ENCODE data around the gene PRRG3.
A peak's percentile ranks its signal among the peaks of the same experiment; 100 is the strongest.

Gene PRRG3

DNA sequence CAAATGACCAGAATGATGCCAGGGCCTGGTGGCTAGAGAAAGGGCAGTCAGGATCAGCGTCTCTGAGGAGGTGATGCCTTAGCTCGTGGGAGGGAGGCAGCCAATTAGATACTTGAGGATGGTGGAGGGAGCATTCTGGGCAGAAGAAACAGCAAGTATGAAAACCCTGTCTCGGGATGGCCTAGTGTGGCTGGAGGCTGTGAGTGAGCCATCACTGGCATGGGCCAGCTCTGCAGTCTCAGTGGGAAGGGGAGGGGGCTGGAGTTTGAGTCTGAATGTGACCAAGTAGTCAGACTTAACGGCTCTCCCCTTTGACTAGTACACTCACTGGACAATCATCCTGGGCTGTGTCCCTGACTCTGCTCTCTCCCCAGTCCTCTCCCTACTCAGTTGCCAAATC is 46.3 kb downstream of the PRRG3 start:
- H3K4me1 ChIP-seq (ENCODE audit: control insufficient read depth in 1 of 2, insufficient read depth in 2 of 2, low read length in 2 of 2), result no peaks in the 10 kb centered on the region
- H3K4ac ChIP-seq (ENCODE audit: low read depth, low read length), result no peak overlapping the region
- WGBS (ENCODE audit: extremely low coverage, insufficient coverage, insufficient read length), result no CpG with 5 or more reads among the region's 4 CpGs
- H2AFZ ChIP-seq (ENCODE audit: insufficient read depth, low read length, poor library complexity), result no peak overlapping the region
- H4K8ac ChIP-seq (ENCODE audit: low read depth, low read length), result no peak overlapping the region
- H3K23ac ChIP-seq (ENCODE audit: low read length), result no peak overlapping the region
- H2BK5ac ChIP-seq (ENCODE audit: low read depth, low read length, poor library complexity), result no peak overlapping the region
- no peak overlapping the region for H4K91ac ChIP-seq (ENCODE audit: low read depth, low read length)
- H2AK5ac ChIP-seq (ENCODE audit: low read length), result no peak overlapping the region
- peaks cover 2% of the 10 kb centered on the region for H3K9me3 ChIP-seq (ENCODE audit: insufficient read depth, low read depth, low read length)
- H3K79me1 ChIP-seq (ENCODE audit: low read length), result no peaks in the 10 kb centered on the region
- no peak overlapping the region for H2BK120ac ChIP-seq (ENCODE audit: insufficient read depth, low read length, poor library complexity)
- H2BK12ac ChIP-seq (ENCODE audit: low read length), result no peak overlapping the region
- no peak overlapping the region for H3K27ac ChIP-seq (ENCODE audit: low read depth, low read length)
- H3K4me3 ChIP-seq (ENCODE audit: low read depth, low read length), result no peak overlapping the region
- no peaks in the 10 kb centered on the region for H3K36me3 ChIP-seq (ENCODE audit: control insufficient read depth in 1 of 2, insufficient read depth in 2 of 2, low read length in 2 of 2)
- H3K4me2 ChIP-seq (ENCODE audit: low read length), result no peak overlapping the region
- H3K27me3 ChIP-seq (ENCODE audit: insufficient read depth, low read length), result no peaks in the 10 kb centered on the region
- no peak overlapping the region for H3K9ac ChIP-seq (ENCODE audit: low read length)
- no peaks in the 10 kb centered on the region for H3K79me2 ChIP-seq (ENCODE audit: control insufficient read depth, insufficient read depth, low read length, poor library complexity)
- no peak overlapping the region for H4K12ac ChIP-seq (ENCODE audit: low read depth, low read length)
- no peak overlapping the region for H3K14ac ChIP-seq (ENCODE audit: low read length)
- no peak for DNase-seq
- H3K18ac ChIP-seq (ENCODE audit: low read length), result no peak overlapping the region

DNA sequence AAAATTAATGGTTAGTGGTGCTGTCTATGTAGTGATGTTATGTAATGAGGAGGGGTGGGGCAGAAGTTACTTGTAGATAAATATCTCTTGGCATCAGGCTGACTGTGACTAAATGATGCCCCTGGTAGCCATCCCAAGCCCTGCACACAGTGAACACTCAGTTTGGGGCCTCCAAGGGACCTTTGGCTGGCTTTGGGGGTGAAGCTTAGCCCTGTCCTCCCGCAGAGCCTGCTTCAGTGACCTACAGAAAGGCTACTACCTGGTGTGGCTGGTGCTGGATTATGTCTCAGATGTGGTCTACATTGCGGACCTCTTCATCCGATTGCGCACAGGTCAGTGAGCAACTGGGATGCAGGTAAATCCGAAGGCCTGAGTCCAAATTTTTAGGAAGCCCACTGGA is 47.1 kb downstream of the PRRG3 start:
- Histone ChIP-seq H4K12ac (ENCODE audit: low read depth, low read length) (no peak overlapping the region), H4K91ac (ENCODE audit: low read depth, low read length) (no peak overlapping the region), H2BK5ac (ENCODE audit: low read depth, low read length, poor library complexity) (no peak overlapping the region), H3K4ac (ENCODE audit: low read depth, low read length) (no peak overlapping the region), H2AK5ac (ENCODE audit: low read length) (no peak overlapping the region), H2BK120ac (ENCODE audit: insufficient read depth, low read length, poor library complexity) (no peak overlapping the region), H3K23ac (ENCODE audit: low read length) (no peak overlapping the region), H3K9me3 (ENCODE audit: insufficient read depth, low read depth, low read length) (peaks cover 2% of the 10 kb centered on the region), H3K27me3 (ENCODE audit: insufficient read depth, low read length) (no peaks in the 10 kb centered on the region), H3K4me1 (ENCODE audit: control insufficient read depth in 1 of 2, insufficient read depth in 2 of 2, low read length in 2 of 2) (no peaks in the 10 kb centered on the region), H2BK12ac (ENCODE audit: low read length) (no peak overlapping the region), H3K4me2 (ENCODE audit: low read length) (no peak overlapping the region), H3K79me1 (ENCODE audit: low read length) (no peaks in the 10 kb centered on the region), H3K9ac (ENCODE audit: low read length) (no peak overlapping the region), H3K79me2 (ENCODE audit: control insufficient read depth, insufficient read depth, low read length, poor library complexity) (no peaks in the 10 kb centered on the region), H3K14ac (ENCODE audit: low read length) (no peak overlapping the region), H3K4me3 (ENCODE audit: low read depth, low read length) (no peak overlapping the region), H3K18ac (ENCODE audit: low read length) (no peak overlapping the region), H4K8ac (ENCODE audit: low read depth, low read length) (no peak overlapping the region), H3K36me3 (ENCODE audit: control insufficient read depth in 1 of 2, insufficient read depth in 2 of 2, low read length in 2 of 2) (no peaks in the 10 kb centered on the region), H3K27ac (ENCODE audit: low read depth, low read length) (no peak overlapping the region), H2AFZ (ENCODE audit: insufficient read depth, low read length, poor library complexity) (no peak overlapping the region)
- no CpG with 5 or more reads among the region's 5 CpGs for WGBS (ENCODE audit: extremely low coverage, insufficient coverage, insufficient read length)
- no peak for DNase-seq

DNA sequence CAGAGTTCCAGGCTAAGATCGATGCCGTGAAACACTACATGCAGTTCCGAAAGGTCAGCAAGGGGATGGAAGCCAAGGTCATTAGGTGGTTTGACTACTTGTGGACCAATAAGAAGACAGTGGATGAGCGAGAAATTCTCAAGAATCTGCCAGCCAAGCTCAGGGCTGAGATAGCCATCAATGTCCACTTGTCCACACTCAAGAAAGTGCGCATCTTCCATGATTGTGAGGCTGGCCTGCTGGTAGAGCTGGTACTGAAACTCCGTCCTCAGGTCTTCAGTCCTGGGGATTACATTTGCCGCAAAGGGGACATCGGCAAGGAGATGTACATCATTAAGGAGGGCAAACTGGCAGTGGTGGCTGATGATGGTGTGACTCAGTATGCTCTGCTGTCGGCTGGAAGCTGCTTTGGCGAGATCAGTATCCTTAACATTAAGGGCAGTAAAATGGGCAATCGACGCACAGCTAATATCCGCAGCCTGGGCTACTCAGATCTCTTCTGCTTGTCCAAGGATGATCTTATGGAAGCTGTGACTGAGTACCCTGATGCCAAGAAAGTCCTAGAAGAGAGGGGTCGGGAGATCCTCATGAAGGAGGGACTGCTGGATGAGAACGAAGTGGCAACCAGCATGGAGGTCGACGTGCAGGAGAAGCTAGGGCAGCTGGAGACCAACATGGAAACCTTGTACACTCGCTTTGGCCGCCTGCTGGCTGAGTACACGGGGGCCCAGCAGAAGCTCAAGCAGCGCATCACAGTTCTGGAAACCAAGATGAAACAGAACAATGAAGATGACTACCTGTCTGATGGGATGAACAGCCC is 48.6 kb downstream of the PRRG3 start:
- no CpG with 5 or more reads among the region's 21 CpGs for WGBS (ENCODE audit: extremely low coverage, insufficient coverage, insufficient read length)
- Histone ChIP-seq H2BK120ac (ENCODE audit: insufficient read depth, low read length, poor library complexity) (no peak overlapping the region), H2BK12ac (ENCODE audit: low read length) (no peak overlapping the region), H3K27ac (ENCODE audit: low read depth, low read length) (no peak overlapping the region), H3K4me2 (ENCODE audit: low read length) (no peak overlapping the region), H2BK5ac (ENCODE audit: low read depth, low read length, poor library complexity) (no peak overlapping the region), H3K9me3 (ENCODE audit: insufficient read depth, low read depth, low read length) (peaks cover 2% of the 10 kb centered on the region), H3K23ac (ENCODE audit: low read length) (no peak overlapping the region), H4K12ac (ENCODE audit: low read depth, low read length) (no peak overlapping the region), H3K14ac (ENCODE audit: low read length) (no peak overlapping the region), H3K4me1 (ENCODE audit: control insufficient read depth in 1 of 2, insufficient read depth in 2 of 2, low read length in 2 of 2) (no peaks in the 10 kb centered on the region), H3K79me1 (ENCODE audit: low read length) (no peaks in the 10 kb centered on the region), H2AFZ (ENCODE audit: insufficient read depth, low read length, poor library complexity) (no peak overlapping the region), H3K36me3 (ENCODE audit: control insufficient read depth in 1 of 2, insufficient read depth in 2 of 2, low read length in 2 of 2) (no peaks in the 10 kb centered on the region), H4K91ac (ENCODE audit: low read depth, low read length) (no peak overlapping the region), H3K18ac (ENCODE audit: low read length) (no peak overlapping the region), H3K79me2 (ENCODE audit: control insufficient read depth, insufficient read depth, low read length, poor library complexity) (no peaks in the 10 kb centered on the region), H3K4me3 (ENCODE audit: low read depth, low read length) (no peak overlapping the region), H2AK5ac (ENCODE audit: low read length) (no peak overlapping the region), H3K4ac (ENCODE audit: low read depth, low read length) (no peak overlapping the region), H4K8ac (ENCODE audit: low read depth, low read length) (no peak overlapping the region), H3K9ac (ENCODE audit: low read length) (no peak overlapping the region), H3K27me3 (ENCODE audit: insufficient read depth, low read length) (no peaks in the 10 kb centered on the region)
- DNase-seq, result no peak

DNA sequence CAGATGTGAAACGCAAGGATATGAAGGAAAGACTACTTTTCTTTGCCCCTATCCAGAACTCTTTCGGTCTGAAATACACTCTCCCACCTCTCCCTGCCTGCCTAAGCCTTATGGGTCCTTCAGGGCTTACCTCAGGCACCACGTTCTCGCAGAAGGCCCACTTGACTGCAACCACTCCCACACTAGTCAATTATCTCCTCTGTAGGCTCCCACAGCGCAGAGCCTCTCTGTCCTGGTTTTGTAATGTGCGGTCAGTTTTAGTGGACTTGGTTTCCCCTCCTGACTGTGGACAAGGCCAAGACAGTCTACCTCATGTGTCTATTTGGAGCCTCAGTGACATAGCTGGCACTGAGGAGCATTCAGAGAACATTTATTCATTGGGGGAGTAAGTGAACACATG is 50.4 kb downstream of the PRRG3 start:
- no peak overlapping the region for H3K14ac ChIP-seq (ENCODE audit: low read length)
- H2BK5ac ChIP-seq (ENCODE audit: low read depth, low read length, poor library complexity), result no peak overlapping the region
- no peaks in the 10 kb centered on the region for H3K27me3 ChIP-seq (ENCODE audit: insufficient read depth, low read length)
- no peak overlapping the region for H3K18ac ChIP-seq (ENCODE audit: low read length)
- H3K4me3 ChIP-seq (ENCODE audit: low read depth, low read length), result no peak overlapping the region
- H2AK5ac ChIP-seq (ENCODE audit: low read length), result no peak overlapping the region
- H2AFZ ChIP-seq (ENCODE audit: insufficient read depth, low read length, poor library complexity), result no peak overlapping the region
- H2BK12ac ChIP-seq (ENCODE audit: low read length), result no peak overlapping the region
- no peak overlapping the region for H4K8ac ChIP-seq (ENCODE audit: low read depth, low read length)
- no peak overlapping the region for H3K23ac ChIP-seq (ENCODE audit: low read length)
- no peak overlapping the region for H4K91ac ChIP-seq (ENCODE audit: low read depth, low read length)
- WGBS (ENCODE audit: extremely low coverage, insufficient coverage, insufficient read length), result no CpG with 5 or more reads among the region's 6 CpGs
- no peak overlapping the region for H3K4me2 ChIP-seq (ENCODE audit: low read length)
- peaks cover 2% of the 10 kb centered on the region for H3K9me3 ChIP-seq (ENCODE audit: insufficient read depth, low read depth, low read length)
- H3K4me1 ChIP-seq (ENCODE audit: control insufficient read depth in 1 of 2, insufficient read depth in 2 of 2, low read length in 2 of 2), result no peaks in the 10 kb centered on the region
- no peaks in the 10 kb centered on the region for H3K79me2 ChIP-seq (ENCODE audit: control insufficient read depth, insufficient read depth, low read length, poor library complexity)
- no peak overlapping the region for H3K4ac ChIP-seq (ENCODE audit: low read depth, low read length)
- H3K79me1 ChIP-seq (ENCODE audit: low read length), result no peaks in the 10 kb centered on the region
- DNase-seq, result no peak
- H3K36me3 ChIP-seq (ENCODE audit: control insufficient read depth in 1 of 2, insufficient read depth in 2 of 2, low read length in 2 of 2), result no peaks in the 10 kb centered on the region
- H3K9ac ChIP-seq (ENCODE audit: low read length), result no peak overlapping the region
- H3K27ac ChIP-seq (ENCODE audit: low read depth, low read length), result no peak overlapping the region
- H4K12ac ChIP-seq (ENCODE audit: low read depth, low read length), result peak overlapping the region; percentile 43
- H2BK120ac ChIP-seq (ENCODE audit: insufficient read depth, low read length, poor library complexity), result no peak overlapping the region

Measured in trophoblast cell (in vitro differentiated cells and primary cell).